Liver (tissue), 9 donors: ENCODE measurements around the gene GREB1L. TPM values are rescaled to one million over a fixed set of nuclear protein-coding genes. Genes with fewer than 3 reads are reported as not detected.

ENCODE experiments used
- DNase-seq: peaks from one replicate; pipeline ENCODE4 v3.0.0-alpha.2; 2017; ENCODE audit warnings: low spot score
- H3K27ac ChIP-seq, 2 donors: one replicate each; pipeline ENCODE4 v1.7.0; 2013; ENCODE audit warnings: inconsistent platforms in 2 of 2, low read length in 2 of 2, control low read depth in 1 of 2, low read depth in 1 of 2, mild to moderate bottlenecking in 1 of 2
- H3K27me3 ChIP-seq, 4 donors: one replicate each; pipeline versions ENCODE4 v1.6.1 to v1.7.0; 2013; ENCODE audit warnings: low read length in 3 of 4, inconsistent platforms in 1 of 4, mild to moderate bottlenecking in 1 of 4, moderate library complexity in 1 of 4; ENCODE audit not compliant: control insufficient read depth in 4 of 4, insufficient read depth in 4 of 4
- H3K36me3 ChIP-seq, 4 donors: one replicate each; pipeline versions ENCODE4 v1.6.1 to v1.7.0; 2013; ENCODE audit warnings: low read length in 3 of 4, mild to moderate bottlenecking in 3 of 4, low read depth in 1 of 4, moderate library complexity in 1 of 4; ENCODE audit not compliant: control insufficient read depth in 4 of 4, insufficient read depth in 3 of 4
- H3K4me1 ChIP-seq, 4 donors: one replicate each; pipeline versions ENCODE4 v1.6.1 to v1.7.0; 2013; ENCODE audit warnings: low read length in 3 of 4, mild to moderate bottlenecking in 3 of 4, moderate library complexity in 1 of 4; ENCODE audit not compliant: control insufficient read depth in 4 of 4, insufficient read depth in 4 of 4
- H3K4me3 ChIP-seq, 3 donors: one replicate each; pipeline versions ENCODE4 v1.6.1 to v1.7.0; 2013; ENCODE audit warnings: low read length in 3 of 3, control low read depth in 1 of 3, low read depth in 1 of 3, mild to moderate bottlenecking in 1 of 3
- H3K9ac ChIP-seq, 2 donors: one replicate each; pipeline ENCODE4 v1.7.0; 2013; ENCODE audit warnings: low read length in 2 of 2, mild to moderate bottlenecking in 2 of 2, moderate library complexity in 2 of 2, control low read depth in 1 of 2, low read depth in 1 of 2
- H3K9me3 ChIP-seq, 4 donors: one replicate each; pipeline versions ENCODE4 v1.6.1 to v1.7.0; 2013; ENCODE audit warnings: low read length in 3 of 4; ENCODE audit not compliant: control insufficient read depth in 4 of 4
- CTCF ChIP-seq: fragments of 150-350 bp; IDR thresholded peaks from 2 replicates; pipeline ENCODE4 v1.5.1; 2017; ENCODE audit warnings: improper control_type of control experiment, low read depth, low read length; ENCODE audit not compliant: missing input control
- EGR1 ChIP-seq, 2 donors: IDR thresholded peaks; 2 replicates each; pipeline ENCODE4 v1.6.1; 2016 to 2018; ENCODE audit warnings: antibody characterized with exemption in 2 of 2, low read depth in 2 of 2
- FOXA2 ChIP-seq: IDR thresholded peaks from 2 replicates; pipeline ENCODE4 v1.6.1; 2016; ENCODE audit warnings: antibody characterized with exemption
- GABPA ChIP-seq, 2 donors: IDR thresholded peaks in 1 of 2; conservative IDR thresholded peaks in 1 of 2; 2 replicates each; pipeline ENCODE4 v1.6.1; 2016; ENCODE audit warnings: antibody characterized with exemption in 2 of 2, mild to moderate bottlenecking in 1 of 2, moderate library complexity in 1 of 2
- HNF4A ChIP-seq, 2 donors: conservative IDR thresholded peaks; 2 replicates each; pipeline ENCODE4 v1.6.1; 2016; ENCODE audit warnings: antibody characterized with exemption in 2 of 2, mild to moderate bottlenecking in 2 of 2
- HNF4G ChIP-seq: IDR thresholded peaks from 2 replicates; pipeline ENCODE4 v1.6.1; 2016; ENCODE audit warnings: antibody characterized with exemption
- JUND ChIP-seq, 2 donors: IDR thresholded peaks; 2 replicates each; pipeline ENCODE4 v1.6.1; 2016; ENCODE audit warnings: antibody characterized with exemption in 2 of 2
- MAX ChIP-seq: IDR thresholded peaks from 2 replicates; pipeline ENCODE4 v1.6.1; 2016; ENCODE audit warnings: antibody characterized with exemption
- NR2F2 ChIP-seq: IDR thresholded peaks from 2 replicates; pipeline ENCODE4 v1.6.1; 2016; ENCODE audit warnings: antibody characterized with exemption
- RAD21 ChIP-seq, 2 donors: IDR thresholded peaks; 2 replicates each; pipeline ENCODE4 v1.6.1; 2016; ENCODE audit warnings: antibody characterized with exemption in 2 of 2, mild to moderate bottlenecking in 2 of 2
- RXRA ChIP-seq, 2 donors: IDR thresholded peaks; 2 replicates each; pipeline ENCODE4 v1.6.1; 2017 to 2018; ENCODE audit warnings: antibody characterized with exemption in 2 of 2, mild to moderate bottlenecking in 1 of 2
- SP1 ChIP-seq: IDR thresholded peaks from 2 replicates; pipeline ENCODE4 v1.6.1; 2018; ENCODE audit warnings: antibody characterized with exemption, mild to moderate bottlenecking
- TAF1 ChIP-seq: conservative IDR thresholded peaks from 2 replicates; pipeline ENCODE4 v1.6.1; 2016; ENCODE audit warnings: antibody characterized with exemption, mild to moderate bottlenecking
- YY1 ChIP-seq: IDR thresholded peaks from 2 replicates; pipeline ENCODE4 v1.6.1; 2016; ENCODE audit warnings: antibody characterized with exemption, mild to moderate bottlenecking
- ZBTB33 ChIP-seq: IDR thresholded peaks from 2 replicates; pipeline ENCODE4 v1.6.1; 2016; ENCODE audit warnings: antibody characterized with exemption
- WGBS: extraction: QIAGEN DNeasy Blood & Tissue Kit; methylation state at CpG from one replicate; pipeline ENCODE4 v1.1.7; 2013; 5-methylcytosine and 5-hydroxymethylcytosine counted together
- polyA plus RNA-seq, 2 donors: library from polyadenylated mRNA; stranded (reverse) in 1 of 2; unstranded in 1 of 2; fragments of 200-250 nt in 1 of 2; fragments of >200 nt in 1 of 2; fragmentation: Nextera tagmentation in 1 of 2; extraction: Ambion mirVana in 1 of 2; gene quantifications; one replicate each; pipeline versions ENCODE4 v1.2.1 to v1.2.3, GENCODE V29; 2013 to 2015
- total RNA-seq, 2 donors: library from RNA; depleted of rRNA; stranded (reverse); fragments of >200 nt; gene quantifications; one replicate each; pipeline ENCODE4 v1.2.3, GENCODE V29; 2014
- TF ChIP-seq, protein P1 (sequence below): IDR thresholded peaks from 2 replicates; pipeline ENCODE4 v1.6.1; 2016; ENCODE audit warnings: antibody characterized with exemption, mild to moderate bottlenecking
- TF ChIP-seq, protein P2 (sequence below): IDR thresholded peaks from 2 replicates; pipeline ENCODE4 v1.6.1; 2016; ENCODE audit warnings: antibody characterized with exemption
- donor health status: healthy.
- donor health status: healthy.
- donor health status: healthy.
- donor health status: healthy.
- donor health status: healthy.

GREB1L gene
- total and polyA plus RNA-seq, 4 donors = 1.2 to 13.1 (median 3.0) TPM

DNA sequence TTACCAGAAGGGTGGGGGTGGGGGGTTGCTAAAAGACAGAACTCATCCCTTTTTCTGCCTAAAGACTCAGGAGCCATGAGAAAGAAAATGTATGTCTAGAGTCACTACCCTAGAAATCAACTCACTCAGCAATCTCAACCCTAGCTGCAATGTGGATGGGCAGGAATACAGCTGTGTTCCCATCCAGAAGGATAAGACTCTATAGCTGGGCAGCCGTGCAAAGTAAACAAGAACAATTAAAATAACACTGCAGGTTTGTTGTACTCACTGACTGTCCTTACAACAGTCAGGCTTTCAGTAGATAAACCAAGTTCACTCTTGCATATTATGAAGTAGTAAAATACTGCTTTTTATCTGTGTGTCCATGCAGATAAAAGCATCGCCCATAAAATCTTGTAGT lies 284.4 kb downstream of the GREB1L start:
- no peak overlapping the region for H3K27ac ChIP-seq
- 82% methylated on average over 2 of the region's 2 CpGs for WGBS
- H3K36me3 ChIP-seq = peaks cover 3 to 40% (median 19%) of the 10 kb centered on the region in 4 donors
- H3K9ac ChIP-seq = no peak overlapping the region
- no peak for TF ChIP-seq NR2F2
- TF ChIP-seq GABPA (IDR thresholded peaks at IDR 0.05 in 1 of 2, conservative IDR thresholded peaks at IDR 0.05 in 1 of 2) = no peak
- H3K9me3 ChIP-seq = no peaks in the 10 kb centered on the region
- no peaks in the 10 kb centered on the region for H3K4me1 ChIP-seq
- no peak overlapping the region for H3K4me3 ChIP-seq
- no peak for DNase-seq
- H3K27me3 ChIP-seq = no peaks in the 10 kb centered on the region

DNA sequence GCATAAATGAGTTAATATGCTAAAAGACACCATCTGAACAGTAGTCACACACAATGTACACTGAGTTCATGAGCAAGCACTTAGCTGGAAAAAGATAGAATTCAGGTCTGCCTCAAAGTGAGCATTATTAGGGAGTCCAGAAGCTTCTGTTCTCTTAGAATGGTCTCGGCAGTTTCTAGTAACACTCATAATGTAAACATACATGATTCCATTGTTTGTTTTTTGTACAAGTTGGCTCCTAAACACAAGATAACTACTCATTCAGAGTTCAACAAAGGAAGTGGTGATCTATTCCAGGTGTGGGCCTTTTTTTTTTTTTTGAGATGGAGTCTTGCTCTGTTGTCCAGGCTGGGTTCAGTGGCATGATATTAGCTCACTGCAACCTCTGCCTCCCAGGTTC lies 292.3 kb downstream of the GREB1L start:
- 71% methylated on average over 1 of the region's 1 CpG for WGBS
- Histone ChIP-seq H3K9ac (no peak overlapping the region), H3K27me3 (no peaks in the 10 kb centered on the region), H3K27ac (no peak overlapping the region), H3K36me3 (peaks cover 3 to 28% (median 17%) of the 10 kb centered on the region in 4 donors), H3K9me3 (no peaks in the 10 kb centered on the region), H3K4me3 (no peak overlapping the region), H3K4me1 (peaks cover 3 to 11% (median 7%) of the 10 kb centered on the region in 4 donors)
- TF ChIP-seq FOXA2 (no peak), EGR1 (IDR thresholded peaks at IDR 0.05; ENCODE audit: low read depth in 2 of 2) (no peak), NR2F2 (no peak), GABPA (IDR thresholded peaks at IDR 0.05 in 1 of 2, conservative IDR thresholded peaks at IDR 0.05 in 1 of 2) (no peak), RAD21 (IDR thresholded peaks at IDR 0.05) (no peak), YY1 (no peak), SP1 (no peak), TAF1 (no peak), RXRA (IDR thresholded peaks at IDR 0.05) (no peak), MAX (no peak), HNF4G (no peak), HNF4A (conservative IDR thresholded peaks at IDR 0.05) (no peak), CTCF (no peak), ZBTB33 (no peak), JUND (IDR thresholded peaks at IDR 0.05) (no peak)
- TF ChIP-seq, protein P1, sequence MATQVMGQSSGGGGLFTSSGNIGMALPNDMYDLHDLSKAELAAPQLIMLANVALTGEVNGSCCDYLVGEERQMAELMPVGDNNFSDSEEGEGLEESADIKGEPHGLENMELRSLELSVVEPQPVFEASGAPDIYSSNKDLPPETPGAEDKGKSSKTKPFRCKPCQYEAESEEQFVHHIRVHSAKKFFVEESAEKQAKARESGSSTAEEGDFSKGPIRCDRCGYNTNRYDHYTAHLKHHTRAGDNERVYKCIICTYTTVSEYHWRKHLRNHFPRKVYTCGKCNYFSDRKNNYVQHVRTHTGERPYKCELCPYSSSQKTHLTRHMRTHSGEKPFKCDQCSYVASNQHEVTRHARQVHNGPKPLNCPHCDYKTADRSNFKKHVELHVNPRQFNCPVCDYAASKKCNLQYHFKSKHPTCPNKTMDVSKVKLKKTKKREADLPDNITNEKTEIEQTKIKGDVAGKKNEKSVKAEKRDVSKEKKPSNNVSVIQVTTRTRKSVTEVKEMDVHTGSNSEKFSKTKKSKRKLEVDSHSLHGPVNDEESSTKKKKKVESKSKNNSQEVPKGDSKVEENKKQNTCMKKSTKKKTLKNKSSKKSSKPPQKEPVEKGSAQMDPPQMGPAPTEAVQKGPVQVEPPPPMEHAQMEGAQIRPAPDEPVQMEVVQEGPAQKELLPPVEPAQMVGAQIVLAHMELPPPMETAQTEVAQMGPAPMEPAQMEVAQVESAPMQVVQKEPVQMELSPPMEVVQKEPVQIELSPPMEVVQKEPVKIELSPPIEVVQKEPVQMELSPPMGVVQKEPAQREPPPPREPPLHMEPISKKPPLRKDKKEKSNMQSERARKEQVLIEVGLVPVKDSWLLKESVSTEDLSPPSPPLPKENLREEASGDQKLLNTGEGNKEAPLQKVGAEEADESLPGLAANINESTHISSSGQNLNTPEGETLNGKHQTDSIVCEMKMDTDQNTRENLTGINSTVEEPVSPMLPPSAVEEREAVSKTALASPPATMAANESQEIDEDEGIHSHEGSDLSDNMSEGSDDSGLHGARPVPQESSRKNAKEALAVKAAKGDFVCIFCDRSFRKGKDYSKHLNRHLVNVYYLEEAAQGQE = no peak
- TF ChIP-seq, protein P2, sequence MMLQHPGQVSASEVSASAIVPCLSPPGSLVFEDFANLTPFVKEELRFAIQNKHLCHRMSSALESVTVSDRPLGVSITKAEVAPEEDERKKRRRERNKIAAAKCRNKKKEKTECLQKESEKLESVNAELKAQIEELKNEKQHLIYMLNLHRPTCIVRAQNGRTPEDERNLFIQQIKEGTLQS = no peak
- DNase-seq = no peak
